Endodermal cell (in vitro differentiated cells): ENCODE measurements around the gene BCLAF1. TPM values are rescaled to one million over a fixed set of nuclear protein-coding genes. Genes with fewer than 3 reads are reported as not detected.
A peak's percentile ranks its signal among the peaks of the same experiment; 100 is the strongest.

Experiments used
- DNase-seq: peaks from one replicate; pipeline ENCODE4 v3.0.0-alpha.2; 2017
- H3K27ac ChIP-seq: 2 replicates; pipeline ENCODE4 v1.5.1; 2013; ENCODE audit warnings: mild to moderate bottlenecking, low read depth, low read length, moderate library complexity
- H3K27me3 ChIP-seq: 2 replicates; pipeline ENCODE4 v1.6.1; 2013; ENCODE audit warnings: mild to moderate bottlenecking, low read length, moderate library complexity; ENCODE audit not compliant: insufficient read depth, control insufficient read depth, poor library complexity, severe bottlenecking
- H3K36me3 ChIP-seq: 2 replicates; pipeline ENCODE4 v1.7.0; 2013; ENCODE audit warnings: mild to moderate bottlenecking, low read length, moderate library complexity; ENCODE audit not compliant: control insufficient read depth, insufficient read depth
- H3K4me1 ChIP-seq: one replicate; pipeline ENCODE4 v1.7.0; 2013; ENCODE audit warnings: low read length; ENCODE audit not compliant: control insufficient read depth, insufficient read depth
- H3K4me3 ChIP-seq: 2 replicates; pipeline ENCODE4 v1.5.1; 2013; ENCODE audit warnings: mild to moderate bottlenecking, low read length, moderate library complexity
- H3K9ac ChIP-seq: 2 replicates; pipeline ENCODE4 v1.6.1; 2013; ENCODE audit warnings: mild to moderate bottlenecking, low read length, moderate library complexity; ENCODE audit not compliant: poor library complexity, severe bottlenecking; ENCODE audit errors: extremely low read depth
- H3K9me3 ChIP-seq: 2 replicates; pipeline ENCODE4 v1.6.1; 2013; ENCODE audit warnings: mild to moderate bottlenecking, low read length, moderate library complexity; ENCODE audit not compliant: control insufficient read depth
- H3K27ac Mint-ChIP-seq: 2 replicates; pipeline ENCODE4 v1.8.0; 2020; ENCODE audit warnings: mixed read lengths
- H3K27me3 Mint-ChIP-seq: 2 replicates; pipeline ENCODE4 v1.8.0; 2021; ENCODE audit warnings: mild to moderate bottlenecking, mixed read lengths; ENCODE audit not compliant: insufficient read depth
- H3K36me3 Mint-ChIP-seq: 2 replicates; pipeline ENCODE4 v1.8.0; 2020; ENCODE audit warnings: low read depth, mixed read lengths
- H3K4me1 Mint-ChIP-seq: 2 replicates; pipeline ENCODE4 v1.8.0; 2020; ENCODE audit warnings: mixed read lengths
- H3K4me3 Mint-ChIP-seq: 2 replicates; pipeline ENCODE4 v1.8.0; 2020; ENCODE audit warnings: mild to moderate bottlenecking, moderate library complexity, mixed read lengths
- H3K9me3 Mint-ChIP-seq: 2 replicates; pipeline ENCODE4 v1.8.0; 2020; ENCODE audit warnings: mild to moderate bottlenecking, mixed read lengths
- WGBS, 2 experiments: methylation state at CpG; one replicate each; pipeline versions ENCODE4 v1.1.5 to v1.1.7; 2013; ENCODE audit warnings: missing lambda C conversion rate in 2 of 2, mixed read lengths in 1 of 2; ENCODE audit not compliant: insufficient coverage in 1 of 2, insufficient read length in 1 of 2; 5-methylcytosine and 5-hydroxymethylcytosine counted together
- total RNA-seq, 2 donors: library from RNA; stranded (reverse); fragmentation: NEBNext Ultra II Directional in 1 of 2; extraction: Animal tissue kit (Norgen Biotek cat#: 25700) in 1 of 2; gene quantifications; 2 replicates in 1 of 2; 3 replicates in 1 of 2; pipeline ENCODE4 v1.2.1, GENCODE V29; 2021
- TF ChIP-seq, protein P1 (sequence below): fragments of 200-600 bp; sonication (generic); conservative IDR thresholded peaks from 2 replicates; pipeline ENCODE4 v1.5.0; 2021; ENCODE audit warnings: antibody characterized with exemption, mild to moderate bottlenecking

BCLAF1 gene
- total RNA-seq, 2 donors from 2014 or later: 130 to 194 TPM

DNA sequence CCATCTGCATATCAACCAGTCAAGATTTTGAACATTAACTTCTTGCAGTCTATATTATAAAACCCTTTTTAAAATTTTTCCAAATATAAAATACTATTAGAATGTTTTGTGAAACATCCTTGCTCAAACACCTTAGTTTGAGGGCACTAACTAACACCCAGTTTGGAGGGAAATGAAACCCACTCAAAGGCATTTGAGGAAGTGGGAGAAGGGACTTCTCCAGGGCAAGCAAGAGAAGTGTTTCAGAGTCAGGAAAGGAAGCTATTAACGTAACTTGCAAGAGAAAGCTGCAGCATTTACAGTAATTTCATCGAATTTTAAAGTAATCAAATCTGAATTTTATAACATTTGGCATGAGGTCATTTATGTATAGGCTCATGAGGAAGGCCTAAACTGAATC is 60.8 kb downstream of the BCLAF1 start:
- Mint-ChIP-seq H3K4me3 (no peak overlapping the region), H3K36me3 (peaks cover 8% of the 10 kb centered on the region), H3K9me3 (no peaks in the 10 kb centered on the region), H3K27me3 (no peaks in the 10 kb centered on the region), H3K27ac (no peak overlapping the region), H3K4me1 (no peaks in the 10 kb centered on the region)
- WGBS, 2 experiments: 98 to 100% methylated on average over 2 of the region's 2 CpGs
- Histone ChIP-seq H3K27ac (no peak overlapping the region), H3K4me3 (no peak overlapping the region), H3K4me1 (no peaks in the 10 kb centered on the region), H3K9me3 (no peaks in the 10 kb centered on the region), H3K27me3 (no peaks in the 10 kb centered on the region), H3K36me3 (peaks cover 6% of the 10 kb centered on the region), H3K9ac (no peak overlapping the region)
- no peak for DNase-seq
- TF ChIP-seq, protein P1, sequence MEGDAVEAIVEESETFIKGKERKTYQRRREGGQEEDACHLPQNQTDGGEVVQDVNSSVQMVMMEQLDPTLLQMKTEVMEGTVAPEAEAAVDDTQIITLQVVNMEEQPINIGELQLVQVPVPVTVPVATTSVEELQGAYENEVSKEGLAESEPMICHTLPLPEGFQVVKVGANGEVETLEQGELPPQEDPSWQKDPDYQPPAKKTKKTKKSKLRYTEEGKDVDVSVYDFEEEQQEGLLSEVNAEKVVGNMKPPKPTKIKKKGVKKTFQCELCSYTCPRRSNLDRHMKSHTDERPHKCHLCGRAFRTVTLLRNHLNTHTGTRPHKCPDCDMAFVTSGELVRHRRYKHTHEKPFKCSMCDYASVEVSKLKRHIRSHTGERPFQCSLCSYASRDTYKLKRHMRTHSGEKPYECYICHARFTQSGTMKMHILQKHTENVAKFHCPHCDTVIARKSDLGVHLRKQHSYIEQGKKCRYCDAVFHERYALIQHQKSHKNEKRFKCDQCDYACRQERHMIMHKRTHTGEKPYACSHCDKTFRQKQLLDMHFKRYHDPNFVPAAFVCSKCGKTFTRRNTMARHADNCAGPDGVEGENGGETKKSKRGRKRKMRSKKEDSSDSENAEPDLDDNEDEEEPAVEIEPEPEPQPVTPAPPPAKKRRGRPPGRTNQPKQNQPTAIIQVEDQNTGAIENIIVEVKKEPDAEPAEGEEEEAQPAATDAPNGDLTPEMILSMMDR: no peak

DNA sequence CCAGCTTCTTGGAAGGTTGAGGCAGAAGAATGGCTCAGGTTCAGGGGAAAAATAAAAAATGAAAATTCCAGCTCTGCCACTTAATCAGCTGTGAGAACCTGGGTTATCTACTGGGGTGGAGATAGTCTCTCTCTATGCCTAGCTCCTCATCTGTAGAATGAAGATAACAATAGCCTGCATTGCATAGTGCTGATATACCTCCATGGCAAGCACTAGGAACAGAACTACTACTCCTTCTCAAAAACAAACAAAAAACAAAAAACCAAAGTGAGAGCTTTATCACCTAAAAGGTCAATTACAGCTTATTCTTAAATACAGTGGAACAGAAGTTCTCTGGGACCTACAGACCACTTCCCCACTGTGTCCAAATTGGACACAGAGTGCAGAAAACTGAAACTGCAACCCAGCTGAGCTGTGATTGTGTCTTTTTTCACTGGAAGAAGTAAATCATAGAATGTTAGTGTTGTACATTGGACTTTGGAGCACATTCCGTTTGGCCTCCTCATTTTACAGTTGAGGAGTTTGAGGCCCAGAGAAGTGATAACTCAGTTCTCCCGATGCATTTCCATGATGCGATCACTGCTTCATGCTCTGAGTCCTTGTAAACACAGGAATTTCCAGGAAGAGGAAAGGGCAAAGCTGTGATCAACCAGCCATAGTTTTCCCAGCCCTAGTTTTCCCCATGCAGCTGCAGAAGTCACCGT is 62.8 kb downstream of the BCLAF1 start:
- Histone ChIP-seq H3K9ac (no peak overlapping the region), H3K9me3 (no peaks in the 10 kb centered on the region), H3K4me1 (no peaks in the 10 kb centered on the region), H3K4me3 (no peak overlapping the region), H3K27ac (no peak overlapping the region), H3K27me3 (no peaks in the 10 kb centered on the region), H3K36me3 (peaks cover 6% of the 10 kb centered on the region)
- DNase-seq: no peak
- no peaks in the 10 kb centered on the region for H3K4me1 Mint-ChIP-seq
- no peak overlapping the region for H3K4me3 Mint-ChIP-seq
- no peaks in the 10 kb centered on the region for H3K9me3 Mint-ChIP-seq
- H3K27me3 Mint-ChIP-seq: no peaks in the 10 kb centered on the region
- peaks cover 8% of the 10 kb centered on the region for H3K36me3 Mint-ChIP-seq
- H3K27ac Mint-ChIP-seq: no peak overlapping the region
- TF ChIP-seq, protein P1: no peak
- 94 to 100% methylated on average over 4 of the region's 4 CpGs for WGBS, 2 experiments

DNA sequence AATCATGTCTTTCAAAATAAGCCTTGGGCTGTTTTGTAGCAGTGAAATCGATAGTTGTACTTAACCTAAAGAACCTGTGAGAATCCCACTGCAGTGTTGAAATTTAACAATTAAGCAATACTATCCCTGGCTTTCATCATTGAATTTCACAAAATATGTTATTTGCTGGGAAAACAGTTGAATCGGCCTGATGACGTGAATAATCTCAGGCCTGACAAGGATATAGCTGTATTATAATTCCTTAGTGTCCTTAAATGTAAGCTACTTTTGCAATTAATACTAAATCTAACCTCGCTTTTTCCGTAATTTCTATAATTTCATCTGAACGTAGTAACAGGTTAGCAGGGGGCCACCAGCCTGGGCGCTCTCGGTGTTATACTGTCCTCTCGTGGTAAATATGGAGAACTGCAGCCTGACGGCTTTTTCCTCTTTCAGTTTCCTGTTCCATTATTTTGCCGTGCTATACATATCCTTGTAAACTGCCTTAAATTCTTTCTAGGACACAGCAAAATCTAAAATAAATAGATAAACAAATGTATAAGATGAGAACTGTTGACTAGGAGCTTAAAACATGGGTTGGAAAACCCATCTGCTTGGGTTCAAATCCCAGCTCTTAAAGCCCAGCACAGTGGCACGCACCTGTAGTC is 63.5 kb downstream of the BCLAF1 start:
- DNase-seq: peak; percentile 79
- TF ChIP-seq, protein P1: peak; percentile 100
- H3K27ac ChIP-seq: no peak overlapping the region
- H3K9me3 ChIP-seq: no peaks in the 10 kb centered on the region
- Mint-ChIP-seq H3K9me3 (no peaks in the 10 kb centered on the region), H3K4me3 (no peak overlapping the region), H3K36me3 (peaks cover 8% of the 10 kb centered on the region), H3K27ac (no peak overlapping the region), H3K27me3 (no peaks in the 10 kb centered on the region), H3K4me1 (no peaks in the 10 kb centered on the region)
- H3K27me3 ChIP-seq: no peaks in the 10 kb centered on the region
- peaks cover 6% of the 10 kb centered on the region for H3K36me3 ChIP-seq
- 44 to 55% methylated on average over 9 to 12 of the region's 12 CpGs for WGBS, 2 experiments
- no peak overlapping the region for H3K9ac ChIP-seq
- no peaks in the 10 kb centered on the region for H3K4me1 ChIP-seq
- H3K4me3 ChIP-seq: no peak overlapping the region
